ENCODE data around the gene KRT82.
"Not testable (repeated sequence)": the region's sequence is repeated elsewhere in the genome, so short reads cannot be mapped to it uniquely, and the experiment has no call there.

KRT82 gene

GRCh38 chr12:52359621-52360061, 46.5 kb downstream of the KRT82 start:
- no peak for DNase-seq

- DNase-seq = no peak
Measured at GRCh38 chr12:52358575-52359350, 47.4 kb downstream of the KRT82 start.

GRCh38 chr12:52356762-52357580, 49.2 kb downstream of the KRT82 start:
- DNase-seq = no peak

GRCh38 chr12:52356031-52356761, 49.9 kb downstream of the KRT82 start:
- DNase-seq = no peak

GRCh38 chr12:52355176-52355575, 51.0 kb downstream of the KRT82 start:
- DNase-seq = no peak

GRCh38 chr12:52354200-52354599, 51.9 kb downstream of the KRT82 start:
- DNase-seq = no peak

GRCh38 chr12:52353766-52354165, 52.4 kb downstream of the KRT82 start:
- no peak for DNase-seq

- DNase-seq = no peak
Measured at GRCh38 chr12:52352951-52353350, 53.2 kb downstream of the KRT82 start.

GRCh38 chr12:52351196-52352059, 54.7 kb downstream of the KRT82 start:
- DNase-seq = peak in 10 of 14 donors; percentile 4 to 52 (median 22)

- DNase-seq = no peak
Measured at GRCh38 chr12:52350786-52351185, 55.3 kb downstream of the KRT82 start.

- no peak for DNase-seq
Measured at GRCh38 chr12:52350021-52350620, 56.0 kb downstream of the KRT82 start.

- DNase-seq = no peak
Measured at GRCh38 chr12:52349196-52349595, 56.9 kb downstream of the KRT82 start.

GRCh38 chr12:52347551-52348510, 58.3 kb downstream of the KRT82 start:
- DNase-seq = no peak

- no peak for DNase-seq
Measured at GRCh38 chr12:52347016-52347415, 59.1 kb downstream of the KRT82 start.

GRCh38 chr12:52346593-52346992, 59.5 kb downstream of the KRT82 start:
- peak in 7 of 14 donors; percentile 8 to 37 (median 16) for DNase-seq

- DNase-seq = not testable (repeated sequence)
Measured at GRCh38 chr12:52345041-52345440, 61.1 kb downstream of the KRT82 start.

- no peak for DNase-seq
Measured at GRCh38 chr12:52344111-52344510, 62.0 kb downstream of the KRT82 start.
